NCI-H2171 (cell line): ENCODE data around the gene PSMD9.

Experiments used
- DNase-seq: peaks from one replicate; lab custom pipeline; 2025; lab: John Stamatoyannopoulos, UW

Gene PSMD9

GRCh38 chr12:121955258-121956237 is 67.0 kb downstream of the PSMD9 start:
- no peak for DNase-seq

- DNase-seq: peak; percentile 72
Observed at GRCh38 chr12:121957861-121958515, 69.4 kb downstream of the PSMD9 start.

- peak; percentile 72 for DNase-seq
Observed at GRCh38 chr12:121958541-121959240, 70.1 kb downstream of the PSMD9 start.

- no peak for DNase-seq
Observed at GRCh38 chr12:121960541-121960940, 72.0 kb downstream of the PSMD9 start.

GRCh38 chr12:121961195-121961879 is 72.7 kb downstream of the PSMD9 start:
- DNase-seq: no peak

GRCh38 chr12:121963341-121964018 is 74.9 kb downstream of the PSMD9 start:
- DNase-seq: no peak

GRCh38 chr12:121964813-121965643 is 76.4 kb downstream of the PSMD9 start:
- no peak for DNase-seq

- DNase-seq: no peak
Observed at GRCh38 chr12:121966959-121967358, 78.4 kb downstream of the PSMD9 start.
